H1 (cell line): ENCODE results near the gene SPRYD4. TPM values are rescaled to one million over a fixed set of nuclear protein-coding genes. Genes with fewer than 3 reads are reported as not detected.
A peak's percentile ranks its signal among the peaks of the same experiment; 100 is the strongest.

Experiments used
- BACH1 ChIP-seq: IDR thresholded peaks from 2 replicates; pipeline ENCODE4 v1.6.1; 2012; ENCODE audit warnings: low read length, improper control_type of control experiment
- BRCA1 ChIP-seq: IDR thresholded peaks from 2 replicates; pipeline ENCODE4 v1.6.1; 2012; ENCODE audit warnings: low read depth, low read length, improper control_type of control experiment
- CBX8 ChIP-seq: fragments of 300-800, 300-1000 bp; sonication (generic); IDR thresholded peaks from 2 replicates; pipeline ENCODE4 v1.7.1; 2016; ENCODE audit warnings: low read depth, low read length, borderline replicate concordance
- EP300 ChIP-seq, 2 experiments: IDR thresholded peaks; 1 replicate in 1 of 2; 2 replicates in 1 of 2; pipeline ENCODE4 v1.6.1; 2011 to 2012; ENCODE audit warnings: low read depth in 2 of 2, low read length in 2 of 2, mild to moderate bottlenecking in 2 of 2, borderline replicate concordance in 1 of 2, inconsistent platforms in 1 of 2, moderate library complexity in 1 of 2
- GABPA ChIP-seq: IDR thresholded peaks from 2 replicates; pipeline ENCODE4 v1.6.1; 2011; ENCODE audit warnings: mild to moderate bottlenecking, low read length, moderate library complexity, borderline replicate concordance; ENCODE audit not compliant: insufficient read depth
- HDAC2 ChIP-seq, 2 experiments: fragments of 300-600 bp in 1 of 2; sonication (generic) in 1 of 2; IDR thresholded peaks; 2 replicates each; pipeline ENCODE4 v1.6.1; 2011 to 2012; ENCODE audit warnings: low read depth in 2 of 2, low read length in 2 of 2, mild to moderate bottlenecking in 2 of 2, moderate library complexity in 2 of 2, borderline replicate concordance in 1 of 2, inconsistent platforms in 1 of 2
- KDM1A ChIP-seq: fragments of 200-600, 300-600 bp; sonication (generic); IDR thresholded peaks from 2 replicates; pipeline ENCODE4 v1.7.1; 2016; ENCODE audit warnings: mild to moderate bottlenecking, low read length, borderline replicate concordance
- MAFK ChIP-seq: IDR thresholded peaks from 2 replicates; pipeline ENCODE4 v1.6.1; 2012; ENCODE audit warnings: low read depth, mild to moderate bottlenecking, improper control_type of control experiment, low read length
- NANOG ChIP-seq: IDR thresholded peaks from 2 replicates; pipeline ENCODE4 v1.6.1; 2011; ENCODE audit warnings: low read length, low read depth, mild to moderate bottlenecking, inconsistent platforms; ENCODE audit not compliant: insufficient read depth, poor library complexity, severe bottlenecking
- POLR2AphosphoS5 ChIP-seq: IDR thresholded peaks from 2 replicates; pipeline ENCODE4 v1.6.1; 2011; ENCODE audit warnings: low read depth, low read length
- RAD21 ChIP-seq, 2 experiments: IDR thresholded peaks in 1 of 2; conservative IDR thresholded peaks in 1 of 2; 2 replicates each; pipeline ENCODE4 v1.6.1; 2011; ENCODE audit warnings: low read depth in 2 of 2, low read length in 2 of 2, improper control_type of control experiment in 1 of 2, inconsistent platforms in 1 of 2, mild to moderate bottlenecking in 1 of 2, moderate library complexity in 1 of 2
- SAP30 ChIP-seq: fragments of 300-600 bp; sonication (generic); IDR thresholded peaks from 2 replicates; pipeline ENCODE4 v1.7.1; 2012; ENCODE audit warnings: low read length, moderate library complexity, mild to moderate bottlenecking, inconsistent platforms; ENCODE audit not compliant: insufficient read depth, insufficient replicate concordance
- SIN3A ChIP-seq, 2 experiments: IDR thresholded peaks in 1 of 2; conservative IDR thresholded peaks in 1 of 2; 2 replicates each; pipeline ENCODE4 v1.6.1; 2011 to 2012; ENCODE audit warnings: low read length in 2 of 2, improper control_type of control experiment in 1 of 2, low read depth in 1 of 2, mild to moderate bottlenecking in 1 of 2
- SIRT6 ChIP-seq: IDR thresholded peaks from one replicate; pipeline ENCODE4 v1.7.1; 2012; ENCODE audit warnings: low read length, inconsistent platforms
- SP2 ChIP-seq: IDR thresholded peaks from 2 replicates; pipeline ENCODE4 v1.6.1; 2012; ENCODE audit warnings: mild to moderate bottlenecking, low read length, inconsistent platforms
- TEAD4 ChIP-seq: IDR thresholded peaks from 2 replicates; pipeline ENCODE4 v1.6.1; 2012; ENCODE audit warnings: low read depth, low read length, inconsistent platforms, mixed read lengths
- polyA plus RNA-seq, 7 experiments: library from polyadenylated mRNA; depleted of rRNA in 3 of 7; stranded (reverse) in 5 of 7; unstranded in 2 of 7; fragments of >200 nt in 5 of 7; fragments of 200-250 nt in 2 of 7; gene quantifications; 1 replicate in 5 of 7; 2 replicates in 1 of 7; 4 replicates in 1 of 7; pipeline versions ENCODE4 v1.2.1 to v1.2.3, GENCODE V29; 2011 to 2013; ENCODE audit warnings: missing spikeins in 2 of 7, mixed read lengths in 2 of 7
- total RNA-seq: library from RNA; stranded (reverse); fragmentation: NEBNext Ultra II Directional; extraction: Animal tissue kit (Norgen Biotek cat#: 25700); gene quantifications from 2 replicates; pipeline ENCODE4 v1.2.1, GENCODE V29; 2021
- TF ChIP-seq, protein P1 (sequence below): IDR thresholded peaks from 2 replicates; pipeline ENCODE4 v1.6.1; 2012; ENCODE audit warnings: inconsistent platforms

The SPRYD4 gene
- total and polyA plus RNA-seq, 2 of the 8 experiments (the other 6 are each of a cell fraction or from before 2014, with no cell fraction given) = 4.3 to 5.3 TPM

DNA sequence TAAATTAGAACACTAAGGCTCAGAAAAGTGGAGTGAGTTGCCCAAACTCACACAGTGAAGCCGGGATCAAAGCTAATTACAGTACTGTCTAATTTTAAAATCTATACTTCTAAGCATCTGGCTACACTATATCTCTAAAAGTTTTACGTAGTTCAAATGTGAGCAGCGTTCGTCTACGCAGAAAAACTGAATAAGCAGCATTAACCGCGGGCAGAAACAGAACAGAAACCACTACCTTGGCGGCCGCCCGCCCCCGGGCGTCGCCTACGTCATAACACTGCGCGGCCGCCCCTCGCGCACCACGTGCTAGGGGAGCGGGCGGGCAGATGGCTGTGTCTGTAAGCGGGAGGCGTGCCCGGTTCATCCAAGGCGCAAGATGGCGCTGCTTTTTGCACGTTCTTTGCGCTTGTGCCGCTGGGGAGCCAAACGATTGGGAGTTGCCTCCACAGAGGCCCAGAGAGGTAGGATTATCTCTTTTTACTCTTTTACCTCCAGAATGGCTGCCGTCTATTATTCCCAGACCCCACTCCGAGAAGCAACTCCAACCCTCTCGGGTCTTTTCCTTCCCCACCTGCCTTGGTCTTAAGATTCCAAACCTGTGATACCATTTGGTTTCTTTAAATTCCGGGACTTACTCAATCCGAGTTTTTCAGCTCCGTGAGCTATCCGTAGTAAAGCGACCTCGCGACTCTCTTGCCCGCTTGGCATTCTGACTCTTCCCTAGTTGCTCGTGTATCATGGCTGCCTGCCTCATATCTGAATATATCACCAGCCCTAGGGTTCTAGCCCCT, at the start of gene SPRYD4 (continued):
- TF ChIP-seq BACH1 (no peak), SIRT6 (no peak), POLR2AphosphoS5 (peak; percentile 97), HDAC2 (IDR thresholded peaks at IDR 0.05; ENCODE audit: borderline replicate concordance in 1 of 2, low read depth in 2 of 2, low read length in 2 of 2) (peak in 1 of 2 experiments; percentile 30; a peak in 2 of 4 replicates), KDM1A (no peak), SIN3A (conservative IDR thresholded peaks at IDR 0.05 in 1 of 2, IDR thresholded peaks at IDR 0.05 in 1 of 2; ENCODE audit: low read depth in 1 of 2, low read length in 2 of 2) (peak; percentile 86 to 94; a peak in 3 of 4 replicates), SAP30 (no peak), EP300 (IDR thresholded peaks at IDR 0.05; ENCODE audit: borderline replicate concordance in 1 of 2, low read depth in 2 of 2, low read length in 2 of 2) (0 out of 3 replicates have a peak, but pooled peaks of 1 of the 2 experiments have one; percentile 13), SP2 (no peak), RAD21 (IDR thresholded peaks at IDR 0.05 in 1 of 2, conservative IDR thresholded peaks at IDR 0.05 in 1 of 2; ENCODE audit: low read depth in 2 of 2, low read length in 2 of 2) (no peak; a peak in 1 of 4 replicates), NANOG (no peak), BRCA1 (peak; percentile 61; the same call in 1 of the 2 replicates), TEAD4 (no peak), GABPA (no peak), CBX8 (no peak), MAFK (no peak)
- TF ChIP-seq, protein P1, sequence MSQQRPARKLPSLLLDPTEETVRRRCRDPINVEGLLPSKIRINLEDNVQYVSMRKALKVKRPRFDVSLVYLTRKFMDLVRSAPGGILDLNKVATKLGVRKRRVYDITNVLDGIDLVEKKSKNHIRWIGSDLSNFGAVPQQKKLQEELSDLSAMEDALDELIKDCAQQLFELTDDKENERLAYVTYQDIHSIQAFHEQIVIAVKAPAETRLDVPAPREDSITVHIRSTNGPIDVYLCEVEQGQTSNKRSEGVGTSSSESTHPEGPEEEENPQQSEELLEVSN = peak; percentile 94
